Measurements from ENCODE around the gene COL4A6. TPM values are rescaled to one million over a fixed set of nuclear protein-coding genes. Genes with fewer than 3 reads are reported as not detected.
A peak's percentile ranks its signal among the peaks of the same experiment; 100 is the strongest.
"Not testable (repeated sequence)": the region's sequence is repeated elsewhere in the genome, so short reads cannot be mapped to it uniquely, and the experiment has no call there.

The COL4A6 gene
- total RNA-seq, 1 donor from 2014 or later: 40.5 TPM

DNA sequence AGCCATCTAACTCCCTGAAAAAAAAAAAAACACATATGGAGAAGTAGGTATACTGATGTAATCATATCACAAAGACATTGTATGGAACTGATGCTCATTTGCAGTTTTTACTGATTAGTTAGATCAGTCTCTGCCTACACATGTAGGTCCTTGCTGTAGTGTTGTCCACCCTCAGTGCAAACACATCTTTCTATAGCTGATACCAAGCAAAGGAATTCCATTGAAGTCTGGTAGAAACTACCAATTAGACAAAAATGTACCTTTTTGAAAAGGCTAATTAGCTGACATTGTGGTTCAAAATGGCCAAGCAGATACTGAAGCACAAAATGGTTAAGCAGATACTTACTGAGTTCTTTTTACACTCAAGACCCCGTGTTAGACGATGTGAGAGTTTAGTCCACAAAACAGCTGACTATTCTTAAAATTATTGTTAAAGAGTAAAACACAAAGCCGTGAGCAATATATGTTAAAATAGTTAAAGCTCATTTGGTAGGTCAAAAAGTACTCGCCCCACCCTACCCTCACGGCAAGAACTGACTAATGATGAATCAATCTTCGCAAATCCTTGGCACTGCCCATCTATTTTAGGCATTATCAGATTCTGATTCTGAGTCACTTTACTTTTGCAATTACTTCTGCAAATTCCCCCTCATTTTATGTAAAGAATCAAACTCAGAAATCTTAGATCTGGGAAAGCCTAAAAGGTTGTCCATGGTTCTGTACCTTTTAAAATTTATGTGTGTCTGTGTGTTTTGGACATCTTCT lies 40.4 kb downstream of the COL4A6 start:
- peaks cover 3% of the 10 kb centered on the region for H3K4me1 Mint-ChIP-seq
- no peak overlapping the region for H3K4me3 ChIP-seq

DNA sequence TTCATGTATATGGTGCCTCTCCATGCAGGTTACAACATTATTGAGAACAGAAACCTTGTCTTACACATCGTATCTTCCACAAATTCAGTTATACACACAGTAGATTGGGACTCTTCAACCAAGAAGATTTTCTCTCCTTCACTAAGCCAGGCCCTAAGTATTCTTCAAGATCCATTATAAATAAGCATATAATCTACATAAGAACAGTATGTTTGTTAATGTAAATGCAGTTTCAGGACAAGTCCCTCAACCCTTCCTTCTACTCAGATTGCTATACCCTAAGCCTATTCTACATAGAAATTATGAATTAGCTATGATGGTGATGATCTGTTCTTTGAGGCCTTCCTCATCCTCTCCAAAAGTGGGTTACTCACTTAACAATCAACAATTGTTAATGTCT lies 41.2 kb downstream of the COL4A6 start:
- no peak overlapping the region for H3K4me3 Mint-ChIP-seq
- H3K36me3 ChIP-seq: peaks cover 2% of the 10 kb centered on the region
- peaks cover 13% of the 10 kb centered on the region for H3K4me1 ChIP-seq
- no peaks in the 10 kb centered on the region for H3K27me3 ChIP-seq
- H3K9me3 ChIP-seq (ENCODE audit: low read depth): no peaks in the 10 kb centered on the region
- no peak for DNase-seq (ENCODE audit: low spot score)
- H4K20me1 ChIP-seq (ENCODE audit: low read depth): no peaks in the 10 kb centered on the region
- H3K27me3 Mint-ChIP-seq (ENCODE audit: insufficient read depth, low read depth): no peaks in the 10 kb centered on the region
- no peak overlapping the region for H3K27ac ChIP-seq
- H3K4me2 ChIP-seq: no peak overlapping the region
- peaks cover 53% of the 10 kb centered on the region for H3K36me3 Mint-ChIP-seq
- H3K27ac Mint-ChIP-seq: no peak overlapping the region
- no peaks in the 10 kb centered on the region for H3F3A ChIP-seq (ENCODE audit: low read depth)
- no peak overlapping the region for H3K9ac ChIP-seq
- peaks cover 17% of the 10 kb centered on the region for H3K9me3 Mint-ChIP-seq
- H2AFZ ChIP-seq (replicated peaks): no peak overlapping the region
- H3K4me3 ChIP-seq: no peak overlapping the region
- no peaks in the 10 kb centered on the region for H3K79me2 ChIP-seq (ENCODE audit: low read depth)
- H3K4me1 Mint-ChIP-seq: peaks cover 3% of the 10 kb centered on the region
- TF ChIP-seq EZH2 (IDR thresholded peaks at IDR 0.05) (no peak), EZH2phosphoT487 (IDR thresholded peaks at IDR 0.05) (no peak)
- TF ChIP-seq, protein P1, sequence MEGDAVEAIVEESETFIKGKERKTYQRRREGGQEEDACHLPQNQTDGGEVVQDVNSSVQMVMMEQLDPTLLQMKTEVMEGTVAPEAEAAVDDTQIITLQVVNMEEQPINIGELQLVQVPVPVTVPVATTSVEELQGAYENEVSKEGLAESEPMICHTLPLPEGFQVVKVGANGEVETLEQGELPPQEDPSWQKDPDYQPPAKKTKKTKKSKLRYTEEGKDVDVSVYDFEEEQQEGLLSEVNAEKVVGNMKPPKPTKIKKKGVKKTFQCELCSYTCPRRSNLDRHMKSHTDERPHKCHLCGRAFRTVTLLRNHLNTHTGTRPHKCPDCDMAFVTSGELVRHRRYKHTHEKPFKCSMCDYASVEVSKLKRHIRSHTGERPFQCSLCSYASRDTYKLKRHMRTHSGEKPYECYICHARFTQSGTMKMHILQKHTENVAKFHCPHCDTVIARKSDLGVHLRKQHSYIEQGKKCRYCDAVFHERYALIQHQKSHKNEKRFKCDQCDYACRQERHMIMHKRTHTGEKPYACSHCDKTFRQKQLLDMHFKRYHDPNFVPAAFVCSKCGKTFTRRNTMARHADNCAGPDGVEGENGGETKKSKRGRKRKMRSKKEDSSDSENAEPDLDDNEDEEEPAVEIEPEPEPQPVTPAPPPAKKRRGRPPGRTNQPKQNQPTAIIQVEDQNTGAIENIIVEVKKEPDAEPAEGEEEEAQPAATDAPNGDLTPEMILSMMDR (IDR thresholded peaks at IDR 0.05): no peak

More for the DNA sequence above, 40.4 kb downstream of the COL4A6 start:
- Mint-ChIP-seq H3K4me3 (no peak overlapping the region), H3K9me3 (peaks cover 13% of the 10 kb centered on the region), H3K27me3 (ENCODE audit: insufficient read depth, low read depth) (no peaks in the 10 kb centered on the region), H3K36me3 (peaks cover 47% of the 10 kb centered on the region), H3K27ac (no peak overlapping the region)
- H3F3A ChIP-seq (ENCODE audit: low read depth): no peaks in the 10 kb centered on the region
- peaks cover 13% of the 10 kb centered on the region for H3K4me1 ChIP-seq
- H3K36me3 ChIP-seq: no peaks in the 10 kb centered on the region
- H2AFZ ChIP-seq (replicated peaks): no peak overlapping the region
- no peaks in the 10 kb centered on the region for H3K9me3 ChIP-seq (ENCODE audit: low read depth)
- no peaks in the 10 kb centered on the region for H3K79me2 ChIP-seq (ENCODE audit: low read depth)
- no peak for DNase-seq (ENCODE audit: low spot score)
- TF ChIP-seq, protein P1 (IDR thresholded peaks at IDR 0.05): no peak
- TF ChIP-seq EZH2 (IDR thresholded peaks at IDR 0.05) (no peak), EZH2phosphoT487 (IDR thresholded peaks at IDR 0.05) (no peak)
- H3K9ac ChIP-seq: no peak overlapping the region
- H3K27ac ChIP-seq: no peak overlapping the region
- no peaks in the 10 kb centered on the region for H3K27me3 ChIP-seq
- no peak overlapping the region for H3K4me2 ChIP-seq
- H4K20me1 ChIP-seq (ENCODE audit: low read depth): no peaks in the 10 kb centered on the region

- H3K9ac ChIP-seq: no peak overlapping the region
- peaks cover 3% of the 10 kb centered on the region for H3K4me1 Mint-ChIP-seq
- H3K9me3 ChIP-seq (ENCODE audit: low read depth): no peaks in the 10 kb centered on the region
- no peaks in the 10 kb centered on the region for H3F3A ChIP-seq (ENCODE audit: low read depth)
- H3K9me3 Mint-ChIP-seq: peaks cover 22% of the 10 kb centered on the region
- H3K27ac Mint-ChIP-seq: no peak overlapping the region
- DNase-seq (ENCODE audit: low spot score): no peak
- no peaks in the 10 kb centered on the region for H3K27me3 Mint-ChIP-seq (ENCODE audit: insufficient read depth, low read depth)
- no peak for TF ChIP-seq EZH2phosphoT487 (IDR thresholded peaks at IDR 0.05)
- TF ChIP-seq, protein P1 (IDR thresholded peaks at IDR 0.05): no peak
- no peak for TF ChIP-seq EZH2 (IDR thresholded peaks at IDR 0.05)
- no peak overlapping the region for H3K4me3 ChIP-seq
- no peak overlapping the region for H3K27ac ChIP-seq
- H3K79me2 ChIP-seq (ENCODE audit: low read depth): no peaks in the 10 kb centered on the region
- H3K36me3 ChIP-seq: peaks cover 5% of the 10 kb centered on the region
- no peaks in the 10 kb centered on the region for H3K27me3 ChIP-seq
- H3K4me1 ChIP-seq: peaks cover 13% of the 10 kb centered on the region
- no peak overlapping the region for H2AFZ ChIP-seq (replicated peaks)
- H3K4me3 Mint-ChIP-seq: no peak overlapping the region
- peaks cover 57% of the 10 kb centered on the region for H3K36me3 Mint-ChIP-seq
- no peak overlapping the region for H3K4me2 ChIP-seq
- H4K20me1 ChIP-seq (ENCODE audit: low read depth): no peaks in the 10 kb centered on the region
These were observed 41.9 kb downstream of the COL4A6 start for GRCh38 chrX:108396188-108396891.

- H3F3A ChIP-seq (ENCODE audit: low read depth); H4K20me1 ChIP-seq (ENCODE audit: low read depth); H3K27ac ChIP-seq; H3K79me2 ChIP-seq (ENCODE audit: low read depth); H3K27ac Mint-ChIP-seq; H3K9ac ChIP-seq; H3K4me3 ChIP-seq; H3K27me3 Mint-ChIP-seq (ENCODE audit: insufficient read depth, low read depth); H3K4me1 ChIP-seq; H3K36me3 ChIP-seq; H3K27me3 ChIP-seq; H2AFZ ChIP-seq (replicated peaks); DNase-seq (ENCODE audit: low spot score); H3K4me1 Mint-ChIP-seq; H3K9me3 ChIP-seq (ENCODE audit: low read depth); H3K4me3 Mint-ChIP-seq: not testable (repeated sequence)
- peaks cover 65% of the 10 kb centered on the region for H3K9me3 Mint-ChIP-seq
- peak overlapping the region; percentile 6 for H3K4me2 ChIP-seq
- H3K36me3 Mint-ChIP-seq: peaks cover 65% of the 10 kb centered on the region
These were observed 47.1 kb downstream of the COL4A6 start for GRCh38 chrX:108390976-108391717.

Measured in neural progenitor cell (in vitro differentiated cells).